Fibroblast of skin of abdomen (primary cell): ENCODE measurements around the gene CCDC187.

Source experiments
- DNase-seq: peaks from one replicate; pipeline ENCODE4 v3.0.0-alpha.2; 2013

CCDC187 gene

DNA sequence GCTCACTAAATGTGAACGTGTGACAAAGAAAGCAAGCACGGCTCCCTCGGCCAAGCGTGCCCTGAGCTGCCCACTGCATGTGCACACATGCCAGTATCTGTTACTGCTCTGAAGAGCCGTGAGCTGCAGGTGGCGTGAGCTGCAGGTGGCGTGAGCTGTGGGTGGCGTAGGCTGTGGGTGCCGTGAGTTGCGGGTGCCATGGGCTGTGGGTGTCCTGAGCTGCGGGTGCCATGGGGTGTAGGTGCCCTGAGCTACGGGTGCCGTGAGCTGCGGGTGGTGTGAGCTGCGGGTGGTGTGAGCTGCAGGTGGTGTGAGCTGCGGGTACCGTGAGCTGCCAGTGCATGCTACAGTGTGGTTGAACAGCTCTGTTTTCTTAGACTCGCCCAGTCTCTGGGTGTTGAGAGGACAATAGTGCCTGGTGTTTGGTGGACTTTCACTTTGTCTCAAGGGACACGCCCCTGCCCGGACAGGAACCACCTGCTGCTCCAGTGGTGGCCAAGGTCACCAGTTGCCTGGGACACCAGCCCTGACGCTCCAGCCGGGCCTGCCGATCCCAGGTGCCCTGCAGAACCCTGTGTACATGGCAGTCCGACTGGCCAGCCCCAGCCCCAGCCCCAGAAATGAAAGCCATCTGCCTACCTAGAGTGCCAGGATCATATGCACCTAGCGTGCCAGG, 6.7 kb downstream of the CCDC187 start:
- no peak for DNase-seq

DNA sequence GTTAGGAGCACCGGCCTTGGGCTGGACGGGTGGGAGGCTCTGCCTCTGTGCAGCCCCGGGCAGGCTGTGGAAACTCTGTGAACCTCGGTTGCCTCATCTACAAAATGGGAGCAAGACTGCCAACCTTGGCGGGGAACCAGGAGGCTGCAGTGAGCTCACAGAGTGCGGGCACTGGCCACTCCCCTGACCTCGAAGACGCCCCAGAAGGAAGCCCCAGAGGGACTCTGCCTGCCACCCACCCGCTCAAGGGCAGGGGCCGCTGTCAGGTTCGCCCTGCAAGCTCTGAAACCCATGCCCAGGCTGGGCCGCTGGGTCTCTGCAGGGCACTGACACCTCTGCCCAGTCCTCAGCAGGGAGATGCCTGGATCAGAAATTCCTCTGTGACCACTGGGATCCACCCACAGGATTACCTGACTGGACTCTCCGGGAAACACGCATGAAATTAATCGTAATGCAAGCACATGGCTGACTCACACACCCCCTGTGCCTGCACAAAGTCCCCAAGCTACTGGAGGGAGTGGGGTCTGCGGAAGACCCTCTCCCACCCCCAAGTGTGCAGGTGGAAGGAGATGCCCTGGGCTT, 7.4 kb downstream of the CCDC187 start:
- DNase-seq = no peak

- no peak for DNase-seq
Observed at GRCh38 chr9:136295542-136296433, 8.1 kb downstream of the CCDC187 start.

DNA sequence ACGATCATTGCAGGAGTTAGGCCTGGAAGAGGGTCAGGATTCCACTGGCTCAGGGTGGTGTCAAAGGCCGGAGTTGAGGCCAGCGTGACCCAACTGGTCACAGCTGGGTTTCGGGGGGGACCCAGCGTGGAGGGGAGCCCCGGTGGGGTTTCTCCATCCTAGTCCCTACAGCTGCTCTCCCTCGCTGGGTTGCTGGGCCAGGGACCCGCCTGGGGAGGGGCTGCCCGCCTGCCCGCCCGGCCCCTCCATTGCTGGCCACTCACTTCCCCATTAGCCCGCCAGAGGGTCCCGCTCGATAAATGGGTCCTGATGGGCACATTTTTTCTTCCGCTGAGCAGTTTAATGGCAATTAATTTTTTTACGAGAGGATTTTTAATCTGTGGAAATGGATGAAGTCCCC, 8.8 kb downstream of the CCDC187 start:
- DNase-seq = no peak

- DNase-seq = no peak
Observed at GRCh38 chr9:136294437-136294836, 9.5 kb downstream of the CCDC187 start.

GRCh38 chr9:136293476-136294077, 10.3 kb downstream of the CCDC187 start:
- no peak for DNase-seq

DNA sequence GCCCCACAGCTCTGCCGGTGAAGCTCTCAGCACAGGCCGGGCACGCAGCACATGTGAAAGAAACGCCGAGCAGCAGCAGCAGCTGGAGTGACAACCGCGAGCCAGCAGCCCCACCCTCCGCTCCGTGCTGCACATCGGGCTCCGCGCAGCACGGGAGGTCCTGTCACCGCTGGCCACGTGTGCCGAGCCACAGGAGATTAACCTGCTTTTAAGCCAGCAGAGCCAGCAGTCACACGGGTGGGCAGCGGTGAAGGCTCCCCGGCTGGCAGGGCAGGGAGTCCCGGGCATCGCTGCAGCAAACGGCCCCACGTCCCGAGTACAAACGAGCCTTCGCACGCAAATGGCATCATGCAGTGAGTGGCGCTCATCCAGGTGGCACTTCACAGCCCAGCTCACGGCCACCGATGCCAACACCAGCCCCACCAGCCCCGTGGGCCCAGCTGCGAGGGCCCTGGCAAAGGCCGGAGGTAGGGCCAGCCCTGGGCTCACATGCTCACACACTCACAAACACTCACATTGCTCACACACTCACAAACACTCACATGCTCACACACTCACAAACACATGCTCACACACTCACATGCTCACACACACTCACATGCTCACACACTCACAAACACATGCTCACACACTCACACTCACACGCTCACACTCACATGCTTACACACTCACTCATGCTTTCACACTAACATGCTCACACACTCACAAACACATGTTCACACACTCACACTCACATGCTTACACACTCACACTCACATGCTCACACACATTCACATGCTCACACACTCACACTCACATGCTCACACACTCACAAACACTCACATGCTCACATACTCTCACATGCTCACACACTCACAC, 11.1 kb downstream of the CCDC187 start:
- no peak for DNase-seq

GRCh38 chr9:136292026-136292538, 11.8 kb downstream of the CCDC187 start:
- DNase-seq = no peak

- DNase-seq = no peak
Observed at GRCh38 chr9:136291306-136292025, 12.4 kb downstream of the CCDC187 start.

GRCh38 chr9:136290508-136291000, 13.3 kb downstream of the CCDC187 start:
- DNase-seq = no peak

- no peak for DNase-seq
Observed at GRCh38 chr9:136289651-136290507, 14.0 kb downstream of the CCDC187 start.

GRCh38 chr9:136287960-136288753, 15.7 kb downstream of the CCDC187 start:
- no peak for DNase-seq

GRCh38 chr9:136286987-136287379, 16.9 kb downstream of the CCDC187 start:
- DNase-seq = no peak

DNA sequence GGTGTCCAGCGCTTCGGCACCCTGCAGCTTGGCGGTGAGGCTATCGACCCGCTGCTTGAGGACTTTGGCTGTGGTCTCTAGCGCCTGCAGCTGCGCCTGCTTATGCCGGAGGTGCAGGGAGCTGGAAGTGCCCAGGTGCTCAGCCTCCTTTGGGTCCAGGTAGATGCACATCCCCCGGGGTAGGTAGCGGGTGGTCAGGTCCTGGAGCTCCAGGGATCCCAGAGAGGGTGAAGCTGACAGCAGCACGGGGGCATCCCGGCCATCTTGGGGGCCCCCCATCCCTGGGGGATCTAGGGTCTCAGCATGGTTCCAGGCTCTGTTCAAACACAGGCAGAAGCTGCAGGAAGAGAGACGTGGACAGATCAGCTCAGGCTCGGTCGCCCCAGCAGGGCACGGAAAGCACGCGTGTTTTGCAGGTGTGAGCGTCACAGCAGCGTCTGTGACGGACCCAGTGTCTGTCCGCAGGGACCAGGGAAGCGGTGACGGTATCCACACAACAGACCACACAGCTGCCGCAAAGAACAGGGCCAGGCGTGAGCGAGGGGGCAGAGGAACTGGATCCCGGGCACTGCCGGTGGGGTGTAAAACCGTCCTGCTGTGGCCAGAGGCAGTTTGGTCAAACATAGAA, 17.4 kb downstream of the CCDC187 start:
- no peak for DNase-seq

DNA sequence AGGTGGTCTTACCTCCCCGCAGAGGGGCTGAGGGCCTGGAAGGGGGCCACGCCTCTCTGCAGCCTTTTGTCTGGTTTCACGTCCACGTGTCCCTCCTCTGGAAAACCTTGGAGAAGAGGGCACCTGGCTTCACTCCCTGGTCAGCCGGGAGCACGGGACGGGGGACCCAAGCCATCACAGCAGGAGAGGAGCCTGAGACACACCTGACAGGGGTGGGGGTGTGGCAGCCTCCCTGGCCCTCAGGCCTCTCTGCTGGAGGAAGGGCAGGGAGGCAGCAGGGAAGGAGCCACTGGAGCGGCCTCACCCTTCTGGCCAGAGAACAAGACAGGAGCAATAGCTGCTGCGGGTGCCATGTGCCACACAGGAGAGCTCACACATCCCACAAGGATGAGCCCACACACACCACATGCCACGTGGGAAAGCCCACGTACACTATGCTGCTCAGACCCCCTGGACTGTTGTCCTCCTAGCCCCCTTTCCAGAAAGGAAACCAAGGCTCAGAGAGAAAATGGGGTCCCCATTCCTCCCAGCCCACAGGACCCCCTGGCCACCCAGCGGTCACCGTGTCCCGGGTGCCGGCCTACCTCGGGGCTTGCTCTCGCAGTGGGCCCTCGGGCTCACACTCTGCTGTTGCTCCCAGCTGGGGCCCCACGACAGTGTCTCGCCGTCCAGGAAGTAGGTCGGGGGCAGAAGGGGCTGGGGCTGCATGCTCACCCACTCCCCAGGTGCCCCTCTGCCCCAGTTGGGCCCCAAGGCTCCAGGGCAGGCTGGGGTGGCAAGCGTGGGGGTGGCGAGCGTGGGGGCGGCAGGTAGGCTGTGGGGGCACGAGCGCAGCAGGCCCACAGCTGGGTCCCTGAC, 18.2 kb downstream of the CCDC187 start:
- DNase-seq = no peak

GRCh38 chr9:136284951-136285350, 18.9 kb downstream of the CCDC187 start:
- DNase-seq = no peak

DNA sequence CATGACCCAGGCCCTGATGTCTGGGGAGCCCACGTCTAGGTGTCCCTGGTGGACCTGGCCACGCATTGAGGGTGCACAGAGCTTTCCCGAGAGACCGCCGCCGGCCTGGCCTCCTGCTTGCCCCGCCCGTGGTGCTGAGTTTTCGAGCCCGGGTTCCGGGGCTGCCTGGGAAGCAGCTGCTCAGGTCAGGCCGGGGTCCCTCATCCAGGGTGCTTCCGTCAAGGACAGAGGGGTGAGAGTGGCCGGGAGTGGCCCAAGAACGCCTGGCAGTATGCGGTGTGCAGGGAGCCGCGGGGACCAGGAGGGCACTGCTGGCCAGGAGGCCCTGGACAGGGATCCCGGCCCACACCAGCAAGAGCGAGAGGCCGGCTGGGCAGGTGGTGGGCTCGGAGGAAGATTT, 19.6 kb downstream of the CCDC187 start:
- no peak for DNase-seq
